Measurements from ENCODE around the gene PRR13.
"Not testable (repeated sequence)": the region's sequence is repeated elsewhere in the genome, so short reads cannot be mapped to it uniquely, and the experiment has no call there.

The PRR13 gene

DNA sequence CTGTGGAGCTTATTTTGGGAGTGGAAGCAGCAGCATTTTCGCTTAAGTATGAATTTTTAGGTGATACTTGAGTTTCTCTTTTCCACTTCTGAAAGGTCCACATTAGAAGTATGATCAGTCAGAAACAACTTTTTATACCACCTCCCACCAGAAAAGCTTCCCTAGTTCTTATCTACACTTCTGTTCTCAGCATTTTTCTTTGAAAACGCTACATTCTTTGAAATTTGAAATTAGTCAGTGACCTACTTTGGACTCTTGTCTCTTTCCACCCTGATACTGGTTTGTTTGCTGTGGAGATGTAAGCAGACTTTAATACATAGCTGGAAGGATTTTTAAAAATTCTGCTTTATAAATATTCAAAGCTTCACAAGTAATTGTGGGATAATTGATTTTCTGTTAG, 32.5 kb downstream of the PRR13 start:
- no peak for DNase-seq

DNA sequence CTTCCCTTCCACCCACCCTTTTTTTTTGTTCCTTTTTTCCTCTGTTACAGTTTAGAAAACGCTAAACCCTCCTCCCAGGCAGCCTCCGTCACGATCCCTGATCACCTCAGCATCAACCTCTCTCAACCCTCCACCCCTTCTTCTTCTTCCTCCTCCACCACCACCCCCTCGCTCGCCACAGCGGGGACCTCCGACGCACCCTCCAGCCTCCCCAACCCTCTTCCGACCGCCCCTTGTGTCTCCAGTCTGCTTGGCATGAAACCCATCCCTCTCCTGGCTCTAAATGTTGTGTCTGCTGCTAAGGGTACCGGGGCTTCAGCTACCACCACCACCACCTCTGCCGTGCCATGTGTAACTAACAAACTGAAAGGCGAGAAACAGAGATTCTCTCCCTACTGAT, 33.3 kb downstream of the PRR13 start:
- no peak for DNase-seq

DNA sequence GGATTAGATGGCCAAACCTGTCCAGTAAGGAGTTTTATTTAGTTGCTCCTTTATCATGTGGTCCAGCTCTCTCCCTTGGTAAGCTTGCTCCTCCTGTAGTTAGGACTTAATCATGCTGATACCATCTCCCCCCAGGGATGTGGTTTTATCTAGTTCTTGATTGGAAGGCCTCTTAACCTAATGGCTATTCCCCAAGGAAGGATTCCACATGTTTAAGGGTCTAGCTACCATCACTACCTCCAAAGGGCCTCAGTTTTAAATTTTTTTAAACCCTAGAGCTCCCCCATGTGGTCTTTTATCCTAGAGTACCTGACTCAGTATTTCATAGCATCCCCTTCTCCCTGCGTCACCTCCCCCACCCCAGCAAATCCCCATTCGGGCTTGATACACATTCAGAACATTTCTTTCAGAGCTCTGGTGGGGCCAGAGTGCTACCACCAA, 35.3 kb downstream of the PRR13 start:
- DNase-seq = no peak

DNA sequence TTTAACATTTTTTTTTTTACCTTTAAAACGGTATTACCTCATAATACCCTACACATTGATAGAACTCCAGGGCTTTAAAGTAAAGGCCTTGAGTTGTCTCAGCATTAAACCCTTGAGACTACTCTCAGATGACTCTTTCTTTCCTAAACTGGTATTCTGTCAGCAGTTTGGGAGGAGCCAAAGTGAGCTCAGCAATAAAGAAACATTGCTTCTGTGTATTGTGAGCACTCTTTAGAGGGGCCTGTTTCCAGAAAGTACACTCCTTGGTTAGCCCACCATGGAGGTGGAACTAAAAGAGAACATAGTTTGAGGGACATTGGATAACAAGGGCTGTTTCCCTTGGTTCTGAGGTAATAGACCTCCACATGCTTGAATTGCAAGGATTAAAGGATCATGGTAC, 37.3 kb downstream of the PRR13 start:
- DNase-seq = no peak

DNA sequence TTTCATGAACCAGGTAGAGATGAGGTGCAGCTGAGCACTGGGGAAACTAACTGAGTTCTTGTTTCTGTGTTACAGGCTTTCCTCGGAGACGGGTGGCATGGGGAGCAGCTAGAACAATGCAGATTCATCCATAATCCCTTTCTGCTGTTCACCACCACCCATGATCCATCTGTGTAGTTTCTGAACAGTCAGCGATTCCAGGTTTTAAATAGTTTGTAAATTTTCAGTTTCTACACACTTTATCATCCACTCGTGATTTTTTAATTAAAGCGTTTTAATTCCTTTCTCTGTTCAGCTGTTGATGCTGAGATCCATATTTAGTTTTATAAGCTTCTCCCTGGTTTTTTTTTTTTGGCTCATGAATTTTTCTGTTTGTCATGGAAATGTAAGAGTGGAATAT, 37.8 kb downstream of the PRR13 start:
- DNase-seq = no peak

DNA sequence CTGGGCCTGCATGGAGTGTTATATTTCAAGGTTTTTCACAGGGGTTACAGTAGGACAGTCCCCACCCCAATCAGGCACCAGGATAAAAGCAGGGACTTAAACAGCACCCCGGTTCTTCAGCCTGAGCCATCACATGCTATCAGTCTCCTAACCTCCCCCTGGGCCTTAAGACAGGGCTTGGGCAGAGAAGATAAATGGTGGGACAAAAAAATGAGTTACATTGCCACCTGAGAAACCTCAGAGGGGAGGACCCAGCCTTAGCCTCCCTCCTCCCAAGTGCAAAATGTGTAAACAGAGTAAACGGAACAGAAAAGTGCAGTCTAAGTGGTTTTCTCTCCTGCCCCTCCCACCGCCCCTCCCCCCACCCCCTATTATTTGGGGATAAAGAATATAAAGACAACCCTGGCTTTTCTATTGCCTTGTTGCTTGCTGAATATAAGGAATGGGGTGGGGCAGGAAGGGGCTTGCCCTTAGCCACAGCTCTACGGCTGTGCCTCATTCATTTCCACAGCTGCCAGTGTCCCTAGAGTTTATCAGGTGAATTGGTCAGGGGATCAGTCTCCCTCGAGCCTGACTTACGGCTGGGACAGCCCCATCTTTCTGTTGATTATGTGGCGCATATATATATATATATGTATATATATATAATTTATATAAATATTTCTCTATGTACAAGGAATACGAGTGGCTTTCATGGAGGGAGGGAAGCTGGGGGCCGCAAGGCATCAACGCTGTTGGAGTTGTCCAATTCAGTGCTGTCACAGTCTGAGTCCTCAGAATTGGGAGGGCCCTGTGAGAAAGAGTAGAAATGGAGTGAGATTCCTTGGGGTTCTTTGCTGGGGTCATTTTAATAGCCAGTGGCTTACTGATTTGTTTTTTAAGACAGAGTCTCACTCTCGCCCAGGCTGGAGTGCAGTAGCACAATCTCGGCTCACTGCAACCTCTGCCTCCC, 39.2 kb downstream of the PRR13 start:
- DNase-seq = no peak

DNA sequence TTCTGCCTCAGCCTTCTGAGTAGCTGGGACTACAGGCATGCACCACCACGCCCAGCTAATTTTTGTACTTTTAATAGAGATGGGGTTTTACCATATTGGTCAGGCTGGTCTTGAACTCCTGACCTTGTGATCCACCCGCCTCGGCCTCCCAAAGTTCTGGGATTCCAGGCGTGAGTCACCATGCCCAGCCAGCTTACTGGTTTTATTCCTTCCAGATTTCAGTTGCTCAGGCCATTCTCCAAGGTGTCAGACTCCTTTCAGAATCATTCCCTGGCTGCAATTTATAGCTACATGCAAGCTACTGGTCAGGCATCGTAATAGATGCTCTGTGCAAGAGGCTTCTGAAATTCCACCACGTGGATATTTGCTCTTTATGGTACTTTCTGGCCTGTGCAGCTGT, 39.9 kb downstream of the PRR13 start:
- DNase-seq = not testable (repeated sequence)

DNA sequence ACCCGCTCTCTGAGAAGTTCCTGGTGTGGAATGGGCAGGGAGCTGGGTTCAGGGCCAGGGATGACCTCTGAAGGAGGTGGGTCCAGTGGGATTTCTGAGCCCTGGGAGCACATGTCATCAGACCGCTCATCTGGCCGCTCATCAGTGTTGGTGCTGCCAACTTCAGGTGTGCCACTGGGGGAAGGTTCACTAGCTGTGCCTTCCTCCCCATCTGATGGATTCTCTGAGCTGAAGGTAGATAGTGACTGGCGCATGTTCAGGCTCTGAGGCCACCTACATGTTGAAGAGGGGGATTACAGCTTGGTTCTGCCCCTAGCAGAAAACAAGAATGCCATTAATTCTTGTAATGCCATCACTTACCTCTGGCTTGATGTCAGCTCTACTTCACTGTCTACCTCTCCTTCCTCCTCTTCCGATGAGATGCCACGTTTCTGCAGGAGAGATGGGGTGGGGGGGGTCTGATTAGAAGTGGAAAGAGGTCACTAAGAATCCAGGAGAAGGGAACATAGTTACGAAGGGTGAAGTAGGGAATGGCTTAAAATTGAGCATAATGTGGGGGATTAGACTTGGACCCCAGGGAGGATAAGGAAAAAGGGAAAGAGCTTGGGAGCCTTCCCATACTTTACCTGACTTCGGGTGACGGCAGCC, 40.5 kb downstream of the PRR13 start:
- DNase-seq = no peak

DNA sequence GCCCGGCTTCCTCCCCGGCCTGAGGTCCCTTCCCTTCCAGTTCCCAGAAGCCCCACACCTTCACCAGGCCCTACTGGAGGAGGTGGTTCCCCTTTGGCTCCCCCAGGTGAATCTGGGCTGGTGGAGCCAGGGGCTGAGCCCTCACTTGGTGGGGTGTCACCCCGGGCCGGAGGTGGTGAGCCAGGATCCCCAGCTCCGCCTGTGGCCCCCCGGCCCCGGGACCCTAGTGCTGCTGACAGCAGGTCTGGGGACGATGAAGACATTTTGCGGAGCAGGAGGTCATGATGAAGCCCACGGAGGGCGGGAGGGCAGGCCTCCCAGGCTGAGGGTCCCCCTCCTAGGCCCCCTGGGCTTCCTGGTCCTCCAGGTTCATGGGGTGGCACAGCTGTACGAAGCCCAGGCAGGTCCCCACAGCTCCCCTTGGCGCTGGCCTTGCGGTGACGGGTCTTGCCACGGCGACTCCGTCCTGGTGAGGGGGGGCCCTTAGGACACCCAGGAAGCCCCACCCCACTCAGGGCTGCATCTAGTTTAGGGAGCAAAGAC, 41.2 kb downstream of the PRR13 start:
- no peak for DNase-seq

DNA sequence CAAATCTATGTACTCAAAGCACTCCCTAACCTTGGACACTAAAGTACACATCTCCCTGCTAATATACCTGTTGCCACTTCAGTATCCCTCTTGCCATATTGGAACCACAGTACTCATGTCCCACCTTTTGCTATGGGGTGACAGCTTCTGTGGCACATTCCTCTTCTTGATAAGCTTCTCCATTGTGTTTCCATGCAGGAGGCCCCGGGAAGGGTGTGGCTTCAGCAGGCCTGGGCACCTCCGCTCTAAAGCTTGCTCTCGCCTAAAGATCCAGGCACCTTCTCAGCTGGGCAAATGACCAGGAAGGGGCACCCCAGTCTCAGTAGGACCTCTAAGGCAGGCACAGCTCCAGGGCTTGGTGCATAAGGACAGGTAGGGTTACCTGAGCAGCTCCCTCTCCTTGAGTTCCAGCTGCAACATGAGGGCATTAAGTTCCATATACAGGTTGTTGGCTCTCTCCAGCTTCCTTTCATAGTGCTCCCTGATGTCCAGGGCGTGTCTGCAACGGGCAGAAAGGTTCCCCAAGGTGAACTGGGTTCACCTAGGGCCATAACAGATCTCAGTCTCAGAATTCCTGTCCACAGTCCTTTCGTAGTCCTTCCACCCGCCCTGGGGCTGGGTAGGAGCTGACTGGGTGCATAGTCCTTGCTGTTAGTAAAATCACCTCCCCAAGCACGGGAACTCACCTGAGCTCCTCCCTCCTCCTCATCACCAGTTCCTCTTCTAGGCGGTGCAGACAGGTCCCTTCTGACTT, 41.9 kb downstream of the PRR13 start:
- no peak for DNase-seq

DNA sequence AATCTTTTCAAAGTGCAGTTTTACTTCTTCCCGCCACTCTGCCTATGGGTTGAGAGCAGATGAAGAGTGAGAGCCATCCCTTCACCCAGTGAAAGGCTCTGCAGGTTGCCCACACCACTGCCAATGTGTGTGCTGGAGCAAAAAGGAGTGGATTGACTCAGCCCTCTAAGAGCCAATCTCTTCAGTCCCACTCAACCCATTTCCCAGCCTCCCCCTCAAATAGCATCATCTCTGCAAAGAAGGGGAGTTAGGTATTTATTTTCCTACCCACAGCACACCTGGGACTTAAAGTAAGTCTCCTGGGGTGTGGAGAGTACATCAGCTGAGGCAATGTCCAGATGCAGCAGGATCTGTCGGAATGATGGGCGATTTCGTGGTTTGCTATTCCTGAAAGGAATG, 42.4 kb downstream of the PRR13 start:
- no peak for DNase-seq

DNA sequence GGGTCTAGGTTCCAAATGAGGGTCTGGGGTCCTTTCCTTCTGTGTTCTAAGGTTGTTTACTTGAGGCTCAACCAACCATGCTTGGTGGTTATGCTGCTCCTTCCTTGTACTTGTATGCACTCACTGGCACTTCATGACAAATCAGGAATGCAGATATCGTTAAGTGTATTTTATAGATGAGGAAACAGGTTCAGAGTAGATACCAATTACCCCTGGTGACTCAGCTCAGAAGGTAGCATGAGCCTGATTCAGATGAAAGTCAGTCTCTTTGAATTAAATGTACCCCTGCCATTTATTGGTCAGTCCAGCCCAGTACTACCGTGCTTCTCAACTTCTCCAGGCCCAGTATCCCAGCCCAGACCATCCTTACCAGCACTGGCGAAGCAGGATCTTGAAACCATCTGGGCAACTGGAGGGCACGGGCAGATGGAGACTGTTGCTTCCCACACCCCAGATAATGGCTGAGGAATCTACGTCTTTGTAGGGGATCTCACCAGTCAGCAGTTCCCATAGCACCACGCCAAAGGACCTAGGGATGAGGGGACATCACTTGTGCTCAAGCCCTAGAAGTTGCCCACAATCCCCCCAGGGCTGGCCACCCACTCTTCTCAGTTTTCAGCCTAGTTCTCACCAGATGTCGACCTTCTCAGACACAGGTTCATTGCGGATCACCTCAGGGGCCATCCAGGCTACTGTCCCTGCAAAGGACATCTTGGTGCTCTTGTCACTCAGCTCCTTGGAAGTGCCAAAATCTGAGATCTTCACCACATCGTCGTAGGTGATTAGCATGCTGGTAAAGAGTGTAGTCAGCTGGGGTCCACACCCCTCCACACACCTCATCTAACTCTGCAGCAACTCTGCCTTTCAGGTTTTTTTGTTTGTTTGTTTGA, 43.4 kb downstream of the PRR13 start:
- no peak for DNase-seq

DNA sequence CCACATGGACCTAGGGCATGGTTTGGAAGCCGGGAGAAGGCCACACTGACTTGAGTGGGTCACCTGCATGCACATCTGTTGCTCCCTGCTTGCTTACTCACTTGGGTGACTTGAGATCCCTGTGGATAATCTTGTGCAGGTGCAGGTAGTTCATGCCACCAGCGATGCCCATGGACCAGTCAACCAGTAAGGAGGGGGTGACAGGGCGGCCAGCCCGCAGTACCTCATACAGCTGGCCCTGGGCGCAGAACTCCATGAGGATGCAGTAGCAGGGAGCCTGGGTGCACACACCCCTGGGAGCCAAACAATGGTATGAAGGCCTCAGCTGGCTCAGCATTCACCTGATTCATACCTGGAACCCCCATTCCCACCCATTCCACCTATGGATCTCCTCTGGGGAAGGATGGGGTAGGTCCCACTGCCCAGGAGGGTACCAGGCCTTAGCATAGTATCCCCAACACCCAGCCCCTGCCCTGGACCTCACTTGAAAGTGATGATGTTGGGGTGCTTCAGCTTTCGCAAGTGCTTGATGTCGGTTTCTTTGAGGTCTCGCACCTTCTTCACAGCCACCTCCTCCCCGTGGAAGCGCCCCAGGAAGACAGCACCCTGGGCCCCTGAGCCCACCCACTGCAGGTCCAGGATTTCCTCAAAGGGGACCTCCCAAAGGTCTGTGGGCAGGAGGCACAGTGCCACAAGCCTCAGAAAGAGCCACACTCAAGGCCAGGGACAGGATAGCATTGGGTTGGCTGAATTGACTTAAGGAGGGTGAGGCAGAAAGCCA, 44.6 kb downstream of the PRR13 start:
- no peak for DNase-seq

DNA sequence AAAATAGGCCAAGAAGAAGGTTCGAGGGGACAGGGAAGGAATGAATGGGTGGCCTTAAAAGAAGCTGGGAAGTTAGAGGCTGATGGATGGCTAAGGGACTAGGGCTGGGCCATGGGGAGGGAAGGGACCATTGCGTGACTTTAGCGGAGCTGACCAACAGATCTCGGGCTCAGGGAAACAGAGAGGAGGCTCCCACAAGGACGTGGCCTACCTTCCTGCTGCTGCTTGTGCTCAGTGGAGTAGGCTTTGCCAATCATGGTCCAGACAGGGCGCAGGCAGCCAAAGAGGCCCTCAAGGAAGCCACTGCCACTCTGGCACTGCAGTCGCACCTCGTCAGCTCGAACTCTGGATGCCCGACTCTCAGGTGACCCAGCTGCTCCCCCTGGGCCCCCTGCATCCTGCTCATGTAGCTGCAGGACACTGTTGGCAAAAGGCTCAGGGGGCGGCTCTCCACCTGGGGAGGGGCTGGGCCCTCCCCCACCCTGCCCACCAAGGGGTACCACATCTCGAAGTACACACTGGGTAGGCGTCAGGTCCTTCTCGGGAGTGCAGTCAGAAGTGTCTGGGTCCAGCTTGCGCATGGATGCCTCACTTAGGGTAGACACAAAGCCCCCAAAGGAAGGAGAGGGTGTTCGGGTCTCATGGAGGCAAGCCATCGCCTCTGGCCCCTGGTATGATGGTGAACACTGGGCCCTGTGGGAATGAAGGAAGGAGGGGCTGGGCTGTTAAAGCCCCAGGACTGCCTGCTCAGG, 45.4 kb downstream of the PRR13 start:
- DNase-seq = no peak

DNA sequence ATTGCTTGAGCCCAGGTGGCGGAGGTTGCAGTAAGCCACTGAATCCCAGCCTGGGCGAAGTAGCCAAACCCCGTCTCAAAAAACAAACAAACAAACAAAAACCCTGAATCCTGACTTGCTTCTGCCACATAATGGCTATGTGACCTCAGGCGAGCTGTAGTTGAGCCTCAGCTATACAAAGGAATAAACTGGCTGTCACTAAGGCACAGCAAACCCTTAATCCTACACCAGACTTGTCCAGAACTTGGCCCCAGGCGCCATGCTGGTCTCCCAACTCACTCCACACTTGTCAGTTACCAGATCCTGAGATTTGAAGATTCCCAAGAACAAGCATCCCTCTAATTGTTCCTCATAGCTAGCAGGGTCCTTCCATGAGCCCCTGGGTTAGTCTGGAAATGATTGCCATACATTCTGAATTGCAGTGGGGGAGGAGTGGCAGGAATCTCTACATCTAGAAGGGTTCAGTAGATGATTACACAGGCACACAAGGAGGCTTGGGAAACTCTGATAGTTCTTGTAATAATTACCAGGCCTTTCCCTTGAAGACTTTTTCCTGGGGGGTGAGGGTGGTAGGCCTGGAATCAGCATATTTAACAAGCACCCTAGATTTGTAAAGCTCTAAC, 47.8 kb downstream of the PRR13 start:
- DNase-seq = no peak

DNA sequence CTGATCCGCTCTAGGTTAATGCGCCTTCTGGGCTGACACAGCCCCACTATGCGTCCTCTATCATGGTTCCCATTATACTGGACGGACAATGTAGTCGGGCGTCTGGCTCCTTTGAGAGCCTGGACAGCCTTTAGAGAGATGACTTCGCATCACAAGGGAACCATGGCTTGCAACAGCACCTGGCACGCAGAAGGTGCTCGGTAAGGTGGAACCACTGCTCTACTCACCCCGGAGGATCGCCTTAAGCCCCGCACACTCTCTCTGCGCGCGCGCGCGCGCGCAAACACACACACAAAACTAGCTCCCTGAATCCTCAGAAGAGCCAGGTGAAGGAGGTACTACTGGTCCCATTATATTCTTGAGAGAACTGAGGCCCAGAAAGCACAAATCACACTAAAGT, 50.7 kb downstream of the PRR13 start:
- no peak for DNase-seq

DNA sequence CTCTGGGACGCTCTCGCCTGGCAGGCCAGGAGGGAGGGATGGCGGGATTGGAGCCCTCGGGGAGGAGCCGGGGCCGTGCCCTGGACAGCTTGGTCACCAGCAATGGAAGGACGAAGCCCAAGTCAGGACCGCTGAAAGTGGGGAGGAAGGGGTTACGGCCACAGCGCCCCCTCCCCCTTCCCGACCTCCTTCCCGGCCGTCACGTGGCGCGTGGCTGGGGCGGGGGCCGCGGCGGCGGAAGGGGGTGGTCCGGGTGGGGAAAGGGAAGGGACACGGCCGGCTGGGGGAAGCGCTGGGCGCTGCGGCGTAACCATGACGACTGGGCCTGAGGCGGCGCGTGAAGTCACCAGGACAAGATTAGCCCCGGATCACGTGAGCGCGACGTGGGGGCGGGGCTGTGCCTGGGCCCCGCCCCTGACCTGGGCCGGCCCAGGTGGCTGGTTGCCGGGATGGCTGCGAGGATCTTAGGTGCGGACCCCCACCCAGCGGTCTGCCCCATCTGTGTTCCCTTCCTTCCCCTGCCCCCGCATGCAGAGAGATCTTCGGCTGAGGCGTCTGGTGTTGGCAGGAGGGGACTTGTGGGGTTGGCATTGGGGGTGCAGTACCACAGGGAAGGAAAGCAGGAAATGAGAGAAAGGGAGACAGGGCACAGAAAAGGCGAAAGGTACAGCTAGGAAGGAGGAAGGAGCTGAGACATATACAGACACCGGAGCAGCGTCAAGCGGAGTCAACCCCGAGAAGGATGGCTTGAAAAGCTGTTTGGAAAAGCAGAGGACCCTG, 51.5 kb downstream of the PRR13 start:
- DNase-seq = peak; percentile 85

DNA sequence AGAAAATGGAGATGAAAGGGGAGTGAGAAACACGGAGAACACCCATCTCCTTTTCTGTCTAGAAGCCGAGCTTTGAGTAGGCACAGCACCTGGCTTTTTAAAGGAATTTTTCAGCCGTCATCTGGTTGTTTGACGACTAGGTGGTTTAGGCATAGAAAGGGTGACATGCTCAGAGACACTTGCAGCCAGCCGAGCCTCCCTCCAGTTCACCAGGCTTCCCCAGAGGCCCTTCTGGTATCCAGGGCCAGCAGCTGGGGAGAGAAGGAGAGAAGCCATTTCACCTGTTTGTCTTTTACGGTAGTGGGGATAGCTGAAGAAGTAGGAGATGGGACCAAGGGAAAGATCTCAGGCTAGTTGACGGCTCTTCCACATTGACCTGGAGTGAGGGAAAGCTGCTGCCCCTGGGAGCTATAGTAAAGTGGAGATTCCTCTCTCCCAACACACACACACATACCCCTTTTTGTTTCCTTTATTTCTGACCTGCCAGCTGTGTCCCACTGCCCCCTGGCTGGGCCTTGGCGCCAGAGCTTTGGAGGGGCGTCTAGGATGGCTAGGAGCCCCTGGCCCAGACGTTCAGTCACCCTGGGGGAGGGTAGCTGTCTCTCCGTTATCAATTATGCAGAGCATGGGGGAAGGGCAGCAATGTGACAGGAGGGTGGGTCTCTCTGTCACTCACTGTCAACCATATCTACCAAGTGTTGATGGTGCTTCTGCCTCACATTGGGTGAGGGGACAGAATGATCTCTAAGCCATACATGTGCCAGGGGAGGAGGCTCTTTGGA, 52.3 kb downstream of the PRR13 start:
- DNase-seq = no peak
